ENCODE data around the gene B4GALT6. TPM values are rescaled to one million over a fixed set of nuclear protein-coding genes. Genes with fewer than 3 reads are reported as not detected.
"Not testable (repeated sequence)": the region's sequence is repeated elsewhere in the genome, so short reads cannot be mapped to it uniquely, and the experiment has no call there.

Gene B4GALT6
- total RNA-seq = 1.8 and 3.0 TPM in 2 replicates

GRCh38 chr18:31684279-31685096 is at the start of gene B4GALT6:
TSS of gene B4GALT6 (minus strand) at chr18:31684581. CDS start at chr18:31684426, 155 bp downstream.
- intact Hi-C loops (cut with micrococcal nuclease) = loop anchor here (1.0 to 10.0 kb wide), 3 partner anchors 25 to 400 kb away; no protein-coding TSS in a partner anchor
- Mint-ChIP-seq H3K36me3 (ENCODE audit: low read depth) (no peaks in the 10 kb centered on the region), H3K27ac (peak within 1 kb of the TSS; percentile 89), H3K9me3 (no peaks in the 10 kb centered on the region), H3K27me3 (ENCODE audit: insufficient read depth) (peaks cover 50% of the 10 kb centered on the region), H3K4me1 (ENCODE audit: low read depth) (peaks cover 14% of the 10 kb centered on the region), H3K4me3 (peak within 1 kb of the TSS; percentile 91)
- DNase-seq (ENCODE audit: low spot score) = no peak

GRCh38 chr18:31731628-31732027 is 47.2 kb upstream of the B4GALT6 start:
- no peak for DNase-seq (ENCODE audit: low spot score)
- Mint-ChIP-seq H3K4me1 (ENCODE audit: low read depth) (no peaks in the 10 kb centered on the region), H3K36me3 (ENCODE audit: low read depth) (no peaks in the 10 kb centered on the region), H3K4me3 (no peak overlapping the region), H3K27me3 (ENCODE audit: insufficient read depth) (peaks cover 3% of the 10 kb centered on the region), H3K9me3 (no peaks in the 10 kb centered on the region), H3K27ac (no peak overlapping the region)
- intact Hi-C loops (cut with micrococcal nuclease) = no loop called here

- intact Hi-C loops (cut with micrococcal nuclease); H3K27me3 Mint-ChIP-seq (ENCODE audit: insufficient read depth); H3K9me3 Mint-ChIP-seq; H3K27ac Mint-ChIP-seq; H3K36me3 Mint-ChIP-seq (ENCODE audit: low read depth); H3K4me1 Mint-ChIP-seq (ENCODE audit: low read depth); H3K4me3 Mint-ChIP-seq; DNase-seq (ENCODE audit: low spot score): not testable (repeated sequence)
Observed at GRCh38 chr18:31729196-31729595, 44.8 kb upstream of the B4GALT6 start.

- no peak for DNase-seq (ENCODE audit: low spot score)
- no peaks in the 10 kb centered on the region for H3K36me3 Mint-ChIP-seq (ENCODE audit: low read depth)
- H3K27ac Mint-ChIP-seq = no peak overlapping the region
- H3K4me1 Mint-ChIP-seq (ENCODE audit: low read depth) = peaks cover 6% of the 10 kb centered on the region
- peaks cover 21% of the 10 kb centered on the region for H3K27me3 Mint-ChIP-seq (ENCODE audit: insufficient read depth)
- H3K9me3 Mint-ChIP-seq = peaks cover 4% of the 10 kb centered on the region
- H3K4me3 Mint-ChIP-seq = peak overlapping the region; percentile 58
- intact Hi-C loops (cut with micrococcal nuclease) = no loop called here
Observed at GRCh38 chr18:31723990-31724711, 39.8 kb upstream of the B4GALT6 start.

- H3K4me1 Mint-ChIP-seq (ENCODE audit: low read depth) = peaks cover 6% of the 10 kb centered on the region
- no peak overlapping the region for H3K27ac Mint-ChIP-seq
Observed at GRCh38 chr18:31723639-31723989, 39.2 kb upstream of the B4GALT6 start.

GRCh38 chr18:31722369-31722957 is 38.1 kb upstream of the B4GALT6 start:
- DNase-seq (ENCODE audit: low spot score) = peak; percentile 50
- Mint-ChIP-seq H3K27ac (no peak overlapping the region), H3K4me3 (no peak overlapping the region), H3K36me3 (ENCODE audit: low read depth) (no peaks in the 10 kb centered on the region), H3K27me3 (ENCODE audit: insufficient read depth) (peaks cover 21% of the 10 kb centered on the region), H3K9me3 (peaks cover 7% of the 10 kb centered on the region), H3K4me1 (ENCODE audit: low read depth) (peaks cover 6% of the 10 kb centered on the region)
- intact Hi-C loops (cut with micrococcal nuclease) = loop anchor here (1.0 kb wide), 2 partner anchors 112 to 166 kb away; no protein-coding TSS in a partner anchor

More at GRCh38 chr18:31723639-31723989, 39.2 kb upstream of the B4GALT6 start:
- Mint-ChIP-seq H3K9me3 (peaks cover 7% of the 10 kb centered on the region), H3K36me3 (ENCODE audit: low read depth) (no peaks in the 10 kb centered on the region), H3K4me3 (no peak overlapping the region), H3K27me3 (ENCODE audit: insufficient read depth) (peaks cover 21% of the 10 kb centered on the region)
- intact Hi-C loops (cut with micrococcal nuclease) = no loop called here
- no peak for DNase-seq (ENCODE audit: low spot score)

- no peaks in the 10 kb centered on the region for H3K36me3 Mint-ChIP-seq (ENCODE audit: low read depth)
- H3K27ac Mint-ChIP-seq = no peak overlapping the region
- H3K27me3 Mint-ChIP-seq (ENCODE audit: insufficient read depth) = peaks cover 21% of the 10 kb centered on the region
- H3K9me3 Mint-ChIP-seq = peaks cover 7% of the 10 kb centered on the region
- DNase-seq (ENCODE audit: low spot score) = no peak
- no peak overlapping the region for H3K4me3 Mint-ChIP-seq
- peaks cover 6% of the 10 kb centered on the region for H3K4me1 Mint-ChIP-seq (ENCODE audit: low read depth)
- intact Hi-C loops (cut with micrococcal nuclease) = no loop called here
Observed at GRCh38 chr18:31721601-31722000, 37.2 kb upstream of the B4GALT6 start.

GRCh38 chr18:31720867-31721266 is 36.5 kb upstream of the B4GALT6 start:
- DNase-seq (ENCODE audit: low spot score) = no peak
- peaks cover 7% of the 10 kb centered on the region for H3K9me3 Mint-ChIP-seq
- H3K4me3 Mint-ChIP-seq = no peak overlapping the region
- peaks cover 21% of the 10 kb centered on the region for H3K27me3 Mint-ChIP-seq (ENCODE audit: insufficient read depth)
- H3K4me1 Mint-ChIP-seq (ENCODE audit: low read depth) = peaks cover 6% of the 10 kb centered on the region
- H3K27ac Mint-ChIP-seq = no peak overlapping the region
- no peaks in the 10 kb centered on the region for H3K36me3 Mint-ChIP-seq (ENCODE audit: low read depth)
- intact Hi-C loops (cut with micrococcal nuclease) = no loop called here

GRCh38 chr18:31719363-31720006 is 35.1 kb upstream of the B4GALT6 start:
- Mint-ChIP-seq H3K36me3 (ENCODE audit: low read depth) (no peaks in the 10 kb centered on the region), H3K4me1 (ENCODE audit: low read depth) (peaks cover 3% of the 10 kb centered on the region), H3K27ac (no peak overlapping the region), H3K4me3 (no peak overlapping the region), H3K27me3 (ENCODE audit: insufficient read depth) (peaks cover 16% of the 10 kb centered on the region), H3K9me3 (peaks cover 7% of the 10 kb centered on the region)
- DNase-seq (ENCODE audit: low spot score) = no peak
- intact Hi-C loops (cut with micrococcal nuclease) = no loop called here

- Mint-ChIP-seq H3K36me3 (ENCODE audit: low read depth) (no peaks in the 10 kb centered on the region), H3K4me1 (ENCODE audit: low read depth) (no peaks in the 10 kb centered on the region), H3K9me3 (peaks cover 7% of the 10 kb centered on the region), H3K27me3 (ENCODE audit: insufficient read depth) (peaks cover 7% of the 10 kb centered on the region), H3K4me3 (no peak overlapping the region), H3K27ac (no peak overlapping the region)
- DNase-seq (ENCODE audit: low spot score) = no peak
- intact Hi-C loops (cut with micrococcal nuclease) = no loop called here
Observed at GRCh38 chr18:31718386-31718785, 34.0 kb upstream of the B4GALT6 start.

- H3K4me3 Mint-ChIP-seq = no peak overlapping the region
- DNase-seq (ENCODE audit: low spot score) = no peak
- intact Hi-C loops (cut with micrococcal nuclease) = no loop called here
- no peaks in the 10 kb centered on the region for H3K27me3 Mint-ChIP-seq (ENCODE audit: insufficient read depth)
- H3K27ac Mint-ChIP-seq = no peak overlapping the region
- H3K36me3 Mint-ChIP-seq (ENCODE audit: low read depth) = no peaks in the 10 kb centered on the region
- H3K4me1 Mint-ChIP-seq (ENCODE audit: low read depth) = no peaks in the 10 kb centered on the region
- peaks cover 7% of the 10 kb centered on the region for H3K9me3 Mint-ChIP-seq
Observed at GRCh38 chr18:31716362-31716761, 32.0 kb upstream of the B4GALT6 start.

GRCh38 chr18:31711365-31712172 is 27.2 kb upstream of the B4GALT6 start:
- no peaks in the 10 kb centered on the region for H3K27me3 Mint-ChIP-seq (ENCODE audit: insufficient read depth)
- DNase-seq (ENCODE audit: low spot score) = no peak
- H3K4me3 Mint-ChIP-seq = no peak overlapping the region
- H3K9me3 Mint-ChIP-seq = no peaks in the 10 kb centered on the region
- no peaks in the 10 kb centered on the region for H3K36me3 Mint-ChIP-seq (ENCODE audit: low read depth)
- intact Hi-C loops (cut with micrococcal nuclease) = no loop called here
- H3K4me1 Mint-ChIP-seq (ENCODE audit: low read depth) = no peaks in the 10 kb centered on the region
- no peak overlapping the region for H3K27ac Mint-ChIP-seq
